Neutrophil (primary cell): ENCODE results near the gene INO80C.
"Not testable (repeated sequence)": the region's sequence is repeated elsewhere in the genome, so short reads cannot be mapped to it uniquely, and the experiment has no call there.

Source experiments
- H3K27ac ChIP-seq: fragments of 200-600 bp; sonication (generic); 2 replicates; pipeline ENCODE4 v1.5.1; 2016; ENCODE audit warnings: mild to moderate bottlenecking, moderate library complexity
- H3K27me3 ChIP-seq: fragments of 200-600 bp; sonication (generic); 2 replicates; pipeline ENCODE4 v1.6.0; 2016; ENCODE audit warnings: mild to moderate bottlenecking
- H3K36me3 ChIP-seq: fragments of 200-600 bp; sonication (generic); 2 replicates; pipeline ENCODE4 v1.5.1; 2017
- H3K4me1 ChIP-seq, 2 experiments: fragments of 200-600 bp in 1 of 2; sonication (generic) in 1 of 2; 1 replicate in 1 of 2; 2 replicates in 1 of 2; pipeline versions ENCODE4 v1.5.1 to v1.6.1; 2013 to 2016; ENCODE audit warnings: low read depth in 1 of 2, low read length in 1 of 2, mild to moderate bottlenecking in 1 of 2, moderate library complexity in 1 of 2; ENCODE audit not compliant: control insufficient read depth in 1 of 2, insufficient read depth in 1 of 2
- H3K4me3 ChIP-seq, 2 experiments: fragments of 200-600 bp in 1 of 2; sonication (generic) in 1 of 2; 1 replicate in 1 of 2; 2 replicates in 1 of 2; pipeline ENCODE4 v1.5.1; 2013 to 2016; ENCODE audit warnings: low read depth in 1 of 2, low read length in 1 of 2, mild to moderate bottlenecking in 1 of 2, moderate library complexity in 1 of 2
- H3K9me3 ChIP-seq: fragments of 200-600 bp; sonication (generic); 2 replicates; pipeline ENCODE4 v1.5.1; 2016
- TF ChIP-seq, protein P1 (sequence below): fragments of 200-600 bp; sonication (generic); IDR thresholded peaks from 2 replicates; pipeline ENCODE4 v1.5.1; 2016; ENCODE audit warnings: antibody characterized with exemption

INO80C gene

DNA sequence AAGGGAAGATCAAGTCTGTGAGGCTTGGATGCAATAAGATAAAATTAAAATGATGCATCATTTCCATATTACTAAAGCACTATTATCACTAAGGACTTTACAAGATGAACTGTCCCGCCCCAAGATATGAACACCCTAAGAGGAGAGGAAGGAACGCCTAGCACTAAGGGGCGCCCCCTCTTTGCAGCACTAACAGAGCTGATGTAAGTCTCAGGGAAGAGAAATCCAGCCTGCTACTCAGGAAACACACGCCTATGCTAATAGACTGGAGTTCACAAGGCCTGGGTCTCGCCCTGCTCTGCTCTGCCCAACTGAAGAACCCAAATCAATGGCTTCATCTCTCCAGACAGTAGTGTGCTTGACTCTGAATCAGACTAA is 6.1 kb downstream of the INO80C start:
- peaks cover 26 to 33% of the 10 kb centered on the region in 2 experiments for H3K4me1 ChIP-seq
- no peak overlapping the region for H3K4me3 ChIP-seq
- H3K36me3 ChIP-seq: no peaks in the 10 kb centered on the region
- H3K9me3 ChIP-seq: no peaks in the 10 kb centered on the region
- TF ChIP-seq, protein P1, sequence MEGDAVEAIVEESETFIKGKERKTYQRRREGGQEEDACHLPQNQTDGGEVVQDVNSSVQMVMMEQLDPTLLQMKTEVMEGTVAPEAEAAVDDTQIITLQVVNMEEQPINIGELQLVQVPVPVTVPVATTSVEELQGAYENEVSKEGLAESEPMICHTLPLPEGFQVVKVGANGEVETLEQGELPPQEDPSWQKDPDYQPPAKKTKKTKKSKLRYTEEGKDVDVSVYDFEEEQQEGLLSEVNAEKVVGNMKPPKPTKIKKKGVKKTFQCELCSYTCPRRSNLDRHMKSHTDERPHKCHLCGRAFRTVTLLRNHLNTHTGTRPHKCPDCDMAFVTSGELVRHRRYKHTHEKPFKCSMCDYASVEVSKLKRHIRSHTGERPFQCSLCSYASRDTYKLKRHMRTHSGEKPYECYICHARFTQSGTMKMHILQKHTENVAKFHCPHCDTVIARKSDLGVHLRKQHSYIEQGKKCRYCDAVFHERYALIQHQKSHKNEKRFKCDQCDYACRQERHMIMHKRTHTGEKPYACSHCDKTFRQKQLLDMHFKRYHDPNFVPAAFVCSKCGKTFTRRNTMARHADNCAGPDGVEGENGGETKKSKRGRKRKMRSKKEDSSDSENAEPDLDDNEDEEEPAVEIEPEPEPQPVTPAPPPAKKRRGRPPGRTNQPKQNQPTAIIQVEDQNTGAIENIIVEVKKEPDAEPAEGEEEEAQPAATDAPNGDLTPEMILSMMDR: no peak
- H3K27me3 ChIP-seq: no peaks in the 10 kb centered on the region
- peak overlapping the region; percentile 66 for H3K27ac ChIP-seq

DNA sequence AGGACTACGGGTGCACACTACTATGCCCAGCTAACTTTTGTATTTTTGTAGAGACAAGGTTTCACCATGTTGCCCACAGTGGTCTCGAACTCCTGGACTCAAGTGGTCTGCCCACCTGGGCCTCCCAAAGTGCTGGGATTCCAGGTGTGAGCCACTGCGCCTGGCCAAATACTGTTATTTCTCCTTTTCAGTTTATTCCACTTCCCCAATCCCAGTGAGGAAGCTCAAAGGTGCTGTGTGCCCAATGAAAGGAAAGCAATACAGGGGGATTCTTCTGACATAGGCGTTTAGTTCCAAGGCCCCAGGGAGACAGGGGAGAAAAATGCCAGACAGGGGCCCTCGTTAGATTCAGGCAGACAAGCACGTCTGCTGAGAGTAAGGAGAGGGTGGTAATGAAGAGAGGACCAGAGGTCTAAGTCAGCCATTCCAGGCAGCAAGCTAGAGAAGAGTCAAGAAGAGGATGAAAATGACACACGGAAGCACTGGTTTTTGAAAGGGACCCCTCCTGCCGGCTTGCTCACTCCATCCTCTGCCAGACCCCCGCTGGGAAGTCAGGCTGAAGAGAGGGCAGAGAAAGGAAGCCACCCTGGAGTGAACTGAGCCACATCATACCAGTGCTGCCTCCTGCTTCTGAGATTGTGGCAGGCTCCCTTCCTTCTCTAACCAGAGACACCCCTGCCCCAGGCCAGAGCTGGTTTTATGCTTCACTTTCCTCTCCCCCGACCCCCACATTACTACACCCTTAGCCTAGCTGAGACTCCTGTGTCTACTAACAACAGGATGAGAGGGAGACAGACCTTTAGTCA is 6.7 kb downstream of the INO80C start:
- H3K27ac ChIP-seq: peak overlapping the region; percentile 66
- H3K27me3 ChIP-seq: no peaks in the 10 kb centered on the region
- H3K4me3 ChIP-seq: no peak overlapping the region
- TF ChIP-seq, protein P1: no peak
- no peaks in the 10 kb centered on the region for H3K9me3 ChIP-seq
- peaks cover 20 to 27% of the 10 kb centered on the region in 2 experiments for H3K4me1 ChIP-seq
- no peaks in the 10 kb centered on the region for H3K36me3 ChIP-seq

DNA sequence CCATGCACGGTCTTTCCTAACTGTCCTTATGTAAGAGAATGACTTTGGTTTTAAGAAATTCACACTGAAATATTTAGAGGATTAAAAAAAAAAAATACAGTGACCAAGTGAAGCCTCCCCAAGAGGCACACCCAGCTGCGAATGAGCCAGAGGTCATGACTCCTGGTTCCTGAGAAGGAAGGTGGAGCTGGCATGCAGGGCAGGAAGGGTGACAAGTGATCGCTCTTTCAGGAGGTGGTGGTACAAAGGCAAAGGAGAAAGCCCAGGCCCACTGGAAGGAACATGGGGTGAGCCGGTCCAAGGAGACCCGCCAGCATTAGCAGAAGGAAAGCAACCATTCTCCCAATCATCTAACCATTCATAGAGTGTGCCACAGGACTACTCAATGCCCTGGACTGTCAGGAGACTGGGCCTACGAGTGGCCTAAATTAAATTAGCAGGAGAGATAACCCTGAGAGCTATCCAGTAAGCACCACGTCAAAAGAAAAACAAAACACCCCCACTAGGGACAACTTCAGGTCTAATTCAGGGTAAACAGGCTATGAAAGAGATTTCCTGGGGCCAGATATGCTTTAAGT is 7.8 kb downstream of the INO80C start:
- Histone ChIP-seq H3K4me1 (peaks cover 18 to 27% of the 10 kb centered on the region in 2 experiments), H3K9me3 (no peaks in the 10 kb centered on the region), H3K27ac (peak overlapping the region; percentile 66), H3K36me3 (no peaks in the 10 kb centered on the region), H3K4me3 (no peak overlapping the region), H3K27me3 (no peaks in the 10 kb centered on the region)
- TF ChIP-seq, protein P1: no peak

DNA sequence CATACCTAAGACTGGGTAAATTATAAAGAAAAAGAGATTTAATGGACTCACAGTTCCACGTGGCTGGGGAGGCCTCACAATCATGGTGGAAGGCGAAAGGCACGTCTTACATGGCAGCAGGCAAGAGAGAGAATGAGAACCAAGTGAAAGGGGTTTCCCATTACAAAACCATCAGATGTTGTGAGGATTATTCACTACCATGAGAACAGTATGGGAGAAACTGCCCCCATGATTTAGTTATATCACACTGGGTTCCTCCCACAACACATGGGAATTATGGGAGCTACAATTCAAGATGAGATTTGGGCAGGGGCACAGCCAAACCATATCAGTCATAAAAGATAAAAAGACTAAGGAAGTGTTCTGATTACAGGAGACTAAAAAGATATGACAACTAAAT is 8.5 kb downstream of the INO80C start:
- not testable (repeated sequence) for H3K9me3 ChIP-seq, H3K4me3 ChIP-seq, H3K27ac ChIP-seq, H3K27me3 ChIP-seq, H3K36me3 ChIP-seq
- peaks cover 15 to 25% of the 10 kb centered on the region in 2 experiments for H3K4me1 ChIP-seq

DNA sequence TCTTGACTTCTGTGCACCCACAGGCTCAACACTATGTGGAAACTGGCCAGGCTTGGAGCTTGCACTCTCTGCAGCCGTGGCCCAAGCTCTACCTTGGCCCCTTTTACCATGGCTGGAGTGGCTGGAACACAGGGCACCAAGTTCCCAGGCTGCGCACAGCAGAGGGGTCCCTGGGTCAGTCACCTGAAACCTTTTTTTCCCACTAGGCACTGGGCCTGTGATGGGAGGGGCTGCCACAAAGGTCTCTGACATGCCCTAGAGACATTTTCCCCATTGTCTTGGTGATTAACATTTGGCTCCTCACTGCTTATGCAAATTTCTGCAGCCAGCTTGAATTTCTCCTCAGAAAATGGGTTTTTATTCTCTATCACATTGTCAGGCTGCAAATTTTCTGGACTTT is 9.4 kb downstream of the INO80C start:
- H3K27me3 ChIP-seq, H3K9me3 ChIP-seq, H3K27ac ChIP-seq, H3K36me3 ChIP-seq, H3K4me3 ChIP-seq: not testable (repeated sequence)
- H3K4me1 ChIP-seq: peaks cover 15 to 25% of the 10 kb centered on the region in 2 experiments

DNA sequence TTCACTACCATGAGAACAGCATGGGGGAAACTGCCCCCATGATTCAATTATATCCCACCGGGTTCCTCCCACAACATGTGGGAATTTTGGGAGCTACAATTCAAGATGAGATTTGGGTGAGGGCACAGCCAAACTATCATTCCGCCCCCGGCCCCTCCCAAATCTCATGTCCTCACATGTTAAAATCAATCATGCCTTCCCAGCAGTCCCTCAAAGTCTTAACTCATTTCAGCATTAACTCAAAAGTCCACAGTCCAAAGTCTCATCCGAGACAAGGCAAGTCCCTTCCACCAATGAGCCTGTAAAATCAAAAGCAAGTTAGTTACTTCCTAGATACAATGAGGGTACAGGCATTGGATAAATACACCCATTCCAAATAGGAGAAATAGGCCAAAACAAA is 10.2 kb downstream of the INO80C start:
- H3K4me1 ChIP-seq: peaks cover 19 to 29% of the 10 kb centered on the region in 2 experiments
- not testable (repeated sequence) for H3K4me3 ChIP-seq, H3K27me3 ChIP-seq, H3K9me3 ChIP-seq, H3K36me3 ChIP-seq, H3K27ac ChIP-seq

DNA sequence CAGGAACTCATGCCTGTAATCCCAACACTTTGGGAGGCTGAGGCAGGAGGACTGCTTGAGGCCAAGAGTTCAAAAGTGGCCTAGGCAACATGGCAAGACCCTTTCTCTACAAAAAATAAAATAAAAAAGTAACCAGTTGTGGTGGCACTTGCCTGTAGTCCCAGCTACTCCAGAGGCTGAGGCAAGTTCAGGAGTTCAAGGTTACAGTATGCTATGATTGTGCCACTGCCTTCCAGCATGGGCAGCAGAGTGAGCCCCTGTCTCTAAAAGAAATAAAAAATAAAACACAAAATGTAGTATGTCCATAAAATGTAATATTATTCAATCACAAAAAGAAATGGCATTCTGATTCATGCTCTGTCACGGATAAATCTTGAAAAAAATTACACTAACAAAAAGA is 11.9 kb downstream of the INO80C start:
- TF ChIP-seq, protein P1: no peak
- Histone ChIP-seq H3K4me1 (peaks cover 15 to 24% of the 10 kb centered on the region in 2 experiments), H3K27me3 (no peaks in the 10 kb centered on the region), H3K9me3 (no peaks in the 10 kb centered on the region), H3K4me3 (no peak overlapping the region), H3K36me3 (no peaks in the 10 kb centered on the region), H3K27ac (no peak overlapping the region)
